PC-9 (cell line): ENCODE data around the gene MACROD2. TPM values are rescaled to one million over a fixed set of nuclear protein-coding genes. Genes with fewer than 3 reads are reported as not detected.

Experiments
- BruUV-seq: library from RNA; stranded (reverse); fragments of 400-500 nt; replicated peaks from 2 replicates; lab custom pipeline; 2021; lab: Mats Ljungman, UMichigan
- CTCF ChIA-PET: fragments of 300-600 bp; sonication (Branson Sonifier 250); formaldehyde crosslinking; loops from one replicate; lab custom pipeline; 2022; ENCODE audit warnings: antibody characterized with exemption; lab: Charles Lee
- POLR2A ChIA-PET: fragments of 300-600 bp; sonication (Branson Sonifier 250); formaldehyde crosslinking; loops from one replicate; lab custom pipeline; 2022; ENCODE audit warnings: antibody characterized with exemption; ENCODE audit not compliant: unreplicated experiment; lab: Charles Lee
- DNase-seq, 2 experiments: peaks; one replicate each; pipeline versions ENCODE4 v3.0.0 to v3.0.0-alpha.2; 2015 to 2022; ENCODE audit warnings: mixed read lengths in 1 of 2
- H2AFZ ChIP-seq: fragments of 200-600 bp; sonication (generic); 2 replicates; pipeline ENCODE4 v1.8.1; 2017; ENCODE audit warnings: antibody characterized with exemption
- H3F3A ChIP-seq: fragments of 200-600 bp; sonication (generic); 2 replicates; pipeline ENCODE4 v1.8.1; 2017; ENCODE audit warnings: antibody characterized with exemption, mild to moderate bottlenecking, low read depth; ENCODE audit not compliant: insufficient read depth
- H3K27ac ChIP-seq: fragments of 200-600 bp; sonication (generic); 2 replicates; pipeline ENCODE4 v1.6.1; 2016; ENCODE audit warnings: mixed run types
- H3K27me3 ChIP-seq: fragments of 200-600 bp; sonication (generic); 2 replicates; pipeline ENCODE4 v1.6.1; 2016; ENCODE audit warnings: low read depth, mixed run types; ENCODE audit not compliant: insufficient read depth
- H3K36me3 ChIP-seq: fragments of 200-600 bp; sonication (generic); 2 replicates; pipeline ENCODE4 v1.6.1; 2016; ENCODE audit warnings: low read depth, mixed run types
- H3K4me1 ChIP-seq: fragments of 200-600 bp; sonication (generic); replicated peaks from 2 replicates; pipeline ENCODE4 v1.6.1; 2016; ENCODE audit warnings: mixed run types; ENCODE audit not compliant: insufficient read depth
- H3K4me2 ChIP-seq: fragments of 200-600 bp; sonication (generic); 2 replicates; pipeline ENCODE4 v1.6.1; 2017; ENCODE audit warnings: mixed run types
- H3K4me3 ChIP-seq: fragments of 200-600 bp; sonication (generic); 2 replicates; pipeline ENCODE4 v1.6.1; 2016; ENCODE audit warnings: mixed run types
- H3K79me2 ChIP-seq: fragments of 200-600 bp; sonication (generic); 2 replicates; pipeline ENCODE4 v1.6.1; 2017; ENCODE audit warnings: low read depth, mixed run types
- H3K9me2 ChIP-seq: fragments of 200-600 bp; sonication (generic); 2 replicates; pipeline ENCODE4 v1.8.1; 2017; ENCODE audit warnings: mild to moderate bottlenecking; ENCODE audit not compliant: insufficient read depth
- H3K9me3 ChIP-seq: fragments of 200-600 bp; sonication (generic); 2 replicates; pipeline ENCODE4 v1.8.1; 2016; ENCODE audit warnings: low read depth; ENCODE audit not compliant: insufficient read depth
- H4K20me1 ChIP-seq: fragments of 200-600 bp; sonication (generic); 2 replicates; pipeline ENCODE4 v1.8.1; 2017; ENCODE audit not compliant: insufficient read depth
- CTCF ChIP-seq: fragments of 200-600 bp; sonication (generic); conservative IDR thresholded peaks from 2 replicates; pipeline ENCODE4 v1.6.1; 2017; ENCODE audit warnings: mixed run types, antibody characterized with exemption, mild to moderate bottlenecking, moderate library complexity
- EZH2 ChIP-seq: fragments of 200-600 bp; sonication (generic); IDR thresholded peaks from 2 replicates; pipeline ENCODE4 v1.8.0; 2017; ENCODE audit warnings: antibody characterized with exemption, low read depth
- intact Hi-C: fragments of 100-400 bp; cut with micrococcal nuclease; formaldehyde crosslinking; loops from one replicate; pipeline ENCODE4 v1.10.0; 2022; ENCODE audit not compliant: unreplicated experiment
- total RNA-seq: library from RNA; stranded (reverse); gene quantifications from 2 replicates; pipeline ENCODE4 v1.2.3, GENCODE V29; 2021

The MACROD2 gene
- total RNA-seq, 1 experiment from 2014 or later = 11.4 TPM

GRCh38 chr20:15812696-15813095 lies 1817.4 kb downstream of the MACROD2 start:
- Histone ChIP-seq H3F3A (peaks cover 11% of the 10 kb centered on the region), H3K27ac (peak overlapping the region; percentile 24; the same call in 1 of the 2 replicates), H3K4me1 (peaks cover 34% of the 10 kb centered on the region), H3K4me3 (no peak overlapping the region), H2AFZ (no peak overlapping the region), H3K9me3 (no peaks in the 10 kb centered on the region), H4K20me1 (no peaks in the 10 kb centered on the region), H3K4me2 (peak overlapping the region; percentile 54), H3K79me2 (no peaks in the 10 kb centered on the region), H3K9me2 (no peaks in the 10 kb centered on the region), H3K27me3 (no peaks in the 10 kb centered on the region), H3K36me3 (no peaks in the 10 kb centered on the region)
- DNase-seq = peak in 1 of 2 experiments; percentile 55
- ChIA-PET POLR2A (no interaction called here), CTCF (no interaction called here)
- TF ChIP-seq CTCF = no peak
- no peak for TF ChIP-seq EZH2
- intact Hi-C loops = loop anchor here (10.0 kb wide), 1 partner anchor 1588 kb away; no protein-coding TSS in a partner anchor
- BruUV-seq = no TSS peak

DNA sequence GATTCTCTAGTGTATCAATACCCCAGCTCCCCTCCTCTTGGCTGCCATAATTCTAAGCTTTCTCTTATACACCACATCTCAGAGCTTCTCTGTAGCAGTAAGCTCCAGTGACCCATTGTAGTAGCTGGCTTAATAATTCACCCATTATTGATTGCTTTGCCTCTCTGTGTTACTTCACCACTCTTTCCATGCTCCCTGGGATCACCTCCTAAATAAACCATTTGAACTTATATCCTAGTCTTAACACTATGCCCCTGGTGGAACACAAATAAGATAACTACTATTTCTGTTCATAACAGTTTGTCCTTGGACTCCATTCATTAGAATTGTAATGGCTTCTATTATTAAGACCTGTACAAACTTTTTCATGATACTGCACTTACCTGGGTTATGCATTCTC lies 1819.0 kb downstream of the MACROD2 start:
- Histone ChIP-seq H3K4me2 (peak overlapping the region; percentile 16; the same call in 1 of the 2 replicates), H3K27me3 (no peaks in the 10 kb centered on the region), H3K36me3 (no peaks in the 10 kb centered on the region), H2AFZ (no peak overlapping the region), H3K9me3 (no peaks in the 10 kb centered on the region), H4K20me1 (no peaks in the 10 kb centered on the region), H3K79me2 (no peaks in the 10 kb centered on the region), H3K27ac (no peak overlapping the region), H3F3A (peaks cover 20% of the 10 kb centered on the region), H3K4me1 (peaks cover 44% of the 10 kb centered on the region), H3K9me2 (no peaks in the 10 kb centered on the region), H3K4me3 (no peak overlapping the region)
- no TSS peak for BruUV-seq
- DNase-seq = no peak
- TF ChIP-seq CTCF (no peak), EZH2 (no peak)
- CTCF ChIA-PET = no interaction called here
- POLR2A ChIA-PET = no interaction called here
- intact Hi-C loops = loop anchor here (10.0 kb wide), 1 partner anchor 1590 kb away; no protein-coding TSS in a partner anchor

GRCh38 chr20:15814911-15815310 lies 1819.6 kb downstream of the MACROD2 start:
- Histone ChIP-seq H3K27me3 (no peaks in the 10 kb centered on the region), H3F3A (peaks cover 20% of the 10 kb centered on the region), H3K4me2 (peak overlapping the region; percentile 41), H3K4me3 (no peak overlapping the region), H3K36me3 (no peaks in the 10 kb centered on the region), H3K9me3 (no peaks in the 10 kb centered on the region), H3K9me2 (no peaks in the 10 kb centered on the region), H3K79me2 (no peaks in the 10 kb centered on the region), H2AFZ (no peak overlapping the region), H4K20me1 (no peaks in the 10 kb centered on the region), H3K4me1 (peaks cover 44% of the 10 kb centered on the region), H3K27ac (0 out of 2 replicates have a peak overlapping the region, but pooled peaks have one; percentile 32)
- intact Hi-C loops = loop anchor here (10.0 kb wide), 1 partner anchor 1590 kb away; no protein-coding TSS in a partner anchor
- CTCF ChIA-PET = no interaction called here
- TF ChIP-seq CTCF (no peak), EZH2 (no peak)
- POLR2A ChIA-PET = no interaction called here
- DNase-seq = peak in 1 of 2 experiments; percentile 87
- no TSS peak for BruUV-seq
